Right lobe of liver (tissue), 6 donors: ENCODE measurements around the gene NR5A1. TPM values are rescaled to one million over a fixed set of nuclear protein-coding genes. Genes with fewer than 3 reads are reported as not detected.

Experiments used
- ATAC-seq, 4 donors: fragments of 200-7000 bp; cut with Tn5 transposase; one replicate each; pipeline ENCODE4 v1.9.1; 2020; ENCODE audit warnings: mild to moderate bottlenecking in 4 of 4, moderate library complexity in 4 of 4
- DNase-seq, 3 donors: peaks; one replicate each; pipeline ENCODE4 v3.0.0-alpha.2; 2020
- H3K27ac ChIP-seq, 3 donors: fragments of 200-600 bp; one replicate each; pipeline ENCODE4 v1.8.0; 2022
- H3K27me3 ChIP-seq, 2 donors: fragments of 200-600 bp; one replicate each; pipeline ENCODE4 v1.8.0; 2022
- H3K36me3 ChIP-seq, 4 donors: fragments of 200-600 bp; sonication (generic) in 1 of 4; one replicate each; pipeline versions ENCODE4 v1.5.1 to v1.8.0; 2017 to 2022; ENCODE audit warnings: control low read depth in 1 of 4
- H3K4me1 ChIP-seq, 4 donors: fragments of 200-600 bp; sonication (generic) in 1 of 4; one replicate each; pipeline versions ENCODE4 v1.5.1 to v1.8.0; 2017 to 2022; ENCODE audit warnings: control low read depth in 1 of 4
- H3K4me3 ChIP-seq, 3 donors: fragments of 200-600 bp; one replicate each; pipeline ENCODE4 v1.8.0; 2022
- H3K9me3 ChIP-seq, 4 donors: fragments of 200-600 bp; sonication (generic) in 1 of 4; one replicate each; pipeline versions ENCODE4 v1.5.1 to v1.8.0; 2017 to 2022; ENCODE audit warnings: control low read depth in 1 of 4
- CTCF ChIP-seq, 4 donors: fragments of 200-600 bp in 3 of 4; fragments of 450-650 bp in 1 of 4; IDR thresholded peaks; one replicate each; pipeline versions ENCODE4 v1.5.1 to v1.8.0; 2016 to 2022; ENCODE audit warnings: antibody characterized with exemption in 4 of 4, mild to moderate bottlenecking in 2 of 4
- POLR2A ChIP-seq: fragments of 450-650 bp; IDR thresholded peaks from one replicate; pipeline ENCODE4 v1.6.1; 2017; ENCODE audit warnings: antibody characterized with exemption, mild to moderate bottlenecking
- WGBS: methylation state at CpG from one replicate; pipeline ENCODE4 v1.1.6; 2018; ENCODE audit warnings: low coverage, low lambda C conversion rate; ENCODE audit not compliant: insufficient coverage; ENCODE audit errors: missing lambda C conversion rate; 5-methylcytosine and 5-hydroxymethylcytosine counted together
- intact Hi-C, 2 donors: fragments of 100-400 bp; cut with DNase I; formaldehyde crosslinking; loops; one replicate each; pipeline versions ENCODE4 v1.11.2 to v1.14.1; 2022
- total RNA-seq, 6 experiments: library from RNA; depleted of rRNA in 2 of 6; stranded (reverse); fragments of >200 nt in 2 of 6; fragmentation: NEBNext Ultra II Directional in 3 of 6; extraction: Animal tissue kit (Norgen Biotek cat#: 25700) in 3 of 6; gene quantifications; one replicate each; pipeline versions ENCODE4 v1.1.0 to v1.2.4, GENCODE V29; 2016 to 2023
- donor health status: DM: no; HTN: yes; CAD: no.
- donor health status: DM: no; HTN: no; CAD: no.
- donor health status: DM: no; HTN: no; CAD: no.
- donor health status: DM: no; HTN: yes; CAD: no.
- donor health status: DM: no; HTN: yes; CAD: no.

The NR5A1 gene
- total RNA-seq, 6 experiments from 2014 or later = 0.26 TPM; not detected in 5

GRCh38 chr9:124507880-124508423 lies 753 bp upstream of the NR5A1 start:
- intact Hi-C loops = no loop called here
- TF ChIP-seq POLR2A (no peak), CTCF (IDR thresholded peaks at IDR 0.05) (no peak)
- Histone ChIP-seq H3K36me3 (no peaks in the 10 kb centered on the region), H3K9me3 (no peaks in the 10 kb centered on the region), H3K27ac (no peak overlapping the region), H3K4me3 (no peak overlapping the region), H3K4me1 (peaks cover 0 to 24% (median 11%) of the 10 kb centered on the region in 4 donors), H3K27me3 (peaks cover 0 to 13% of the 10 kb centered on the region in 2 donors)
- DNase-seq = no peak
- ATAC-seq = no peak
- 70% methylated on average over 3 of the region's 11 CpGs for WGBS

GRCh38 chr9:124506433-124506832 lies 766 bp downstream of the NR5A1 start:
- Histone ChIP-seq H3K36me3 (no peaks in the 10 kb centered on the region), H3K9me3 (no peaks in the 10 kb centered on the region), H3K27ac (no peak overlapping the region), H3K4me1 (peaks cover 0 to 15% (median 7%) of the 10 kb centered on the region in 4 donors), H3K4me3 (no peak overlapping the region), H3K27me3 (peaks cover 0 to 19% of the 10 kb centered on the region in 2 donors)
- 93% methylated on average over 2 of the region's 8 CpGs for WGBS
- TF ChIP-seq CTCF (IDR thresholded peaks at IDR 0.05) (no peak), POLR2A (no peak)
- DNase-seq = no peak
- ATAC-seq = no peak
- intact Hi-C loops = no loop called here

- H3K27me3 ChIP-seq = peaks cover 0 to 19% of the 10 kb centered on the region in 2 donors
- no peaks in the 10 kb centered on the region for H3K9me3 ChIP-seq
- H3K27ac ChIP-seq = no peak overlapping the region
- no peaks in the 10 kb centered on the region for H3K36me3 ChIP-seq
- H3K4me3 ChIP-seq = no peak overlapping the region
- 90% methylated on average over 2 of the region's 19 CpGs for WGBS
- TF ChIP-seq CTCF (IDR thresholded peaks at IDR 0.05) (no peak), POLR2A (no peak)
- intact Hi-C loops = no loop called here
- ATAC-seq = no peak
- DNase-seq = no peak
- H3K4me1 ChIP-seq = peaks cover 0 to 11% (median 4%) of the 10 kb centered on the region in 4 donors
Observed at GRCh38 chr9:124505901-124506346, 1.3 kb downstream of the NR5A1 start.

- Histone ChIP-seq H3K27ac (no peak overlapping the region), H3K27me3 (peaks cover 0 to 19% of the 10 kb centered on the region in 2 donors), H3K9me3 (no peaks in the 10 kb centered on the region), H3K4me1 (peaks cover 0 to 6% (median 2%) of the 10 kb centered on the region in 4 donors), H3K36me3 (no peaks in the 10 kb centered on the region), H3K4me3 (no peak overlapping the region)
- ATAC-seq = no peak
- intact Hi-C loops = no loop called here
- WGBS = 35% methylated on average over 23 of the region's 69 CpGs
- TF ChIP-seq CTCF (IDR thresholded peaks at IDR 0.05) = no peak
- no peak for TF ChIP-seq POLR2A
- DNase-seq = no peak
Observed at GRCh38 chr9:124505006-124505900, 1.9 kb downstream of the NR5A1 start.
